ENCODE measurements around the gene APOB. TPM values are rescaled to one million over a fixed set of nuclear protein-coding genes. Genes with fewer than 3 reads are reported as not detected.

APOB gene
- total and polyA plus RNA-seq, 2 of the 13 experiments (the other 11 are each of a cell fraction or from before 2014, with no cell fraction given) = 1,569 to 2,515 TPM

DNA sequence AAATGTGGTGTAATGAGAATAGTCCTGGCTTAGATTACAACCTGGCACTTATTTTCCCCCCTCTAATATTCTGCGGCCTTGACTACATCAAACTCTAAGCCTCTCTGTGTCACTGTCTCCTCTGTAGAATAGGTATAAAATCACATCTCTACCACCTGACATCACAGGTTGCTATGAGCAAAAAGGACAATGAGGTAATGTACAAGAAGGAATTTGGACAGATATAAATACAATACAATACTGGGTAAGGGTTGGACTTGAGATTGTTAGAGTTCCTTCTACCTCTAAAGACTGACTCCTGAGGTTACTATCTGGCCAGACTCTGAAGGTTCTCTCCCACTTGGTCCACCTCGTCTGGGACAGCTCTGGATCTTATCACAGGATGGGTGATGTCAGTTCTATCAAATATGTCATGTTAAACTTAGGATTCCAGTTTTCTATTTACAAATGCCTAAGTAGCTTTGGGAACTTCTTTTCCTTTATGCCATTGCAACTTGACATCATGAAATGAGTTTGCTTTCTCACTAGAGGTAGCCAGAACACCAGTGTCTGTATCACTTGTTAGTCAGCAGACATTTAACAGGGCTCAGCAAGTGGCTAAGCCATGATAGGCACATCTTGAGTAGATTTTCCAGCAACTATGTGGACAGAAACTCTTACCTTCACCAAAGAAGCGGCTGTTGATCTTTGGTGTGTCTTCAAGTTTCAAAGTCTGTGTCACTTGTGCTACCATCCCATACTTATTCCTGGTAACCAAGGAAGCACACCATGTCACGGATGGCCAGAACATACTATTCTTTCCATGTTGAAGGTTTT is 9.5 kb downstream of the APOB start (continued):
- TF ChIP-seq ZNF749 (CRISPR knock-in tag; IDR thresholded peaks at IDR 0.05; ENCODE audit: borderline replicate concordance) (0 out of 2 replicates have a peak, but pooled peaks have one; percentile 64), ZNF816 (CRISPR knock-in tag; IDR thresholded peaks at IDR 0.05; ENCODE audit: borderline replicate concordance) (0 out of 2 replicates have a peak, but pooled peaks have one; percentile 75), ZNF564 (CRISPR knock-in tag; IDR thresholded peaks at IDR 0.05) (0 out of 2 replicates have a peak, but pooled peaks have one; percentile 12), ZNF562 (CRISPR knock-in tag; IDR thresholded peaks at IDR 0.05; ENCODE audit: borderline replicate concordance) (peak; percentile 60; the same call in 1 of the 2 replicates), POLR2G (IDR thresholded peaks at IDR 0.05; ENCODE audit: low read depth, low read length) (peak; percentile 61), GATAD1 (CRISPR knock-in tag; IDR thresholded peaks at IDR 0.05) (no peak), MIER3 (CRISPR knock-in tag; IDR thresholded peaks at IDR 0.05; ENCODE audit: borderline replicate concordance) (no peak), JUNB (CRISPR knock-in tag; IDR thresholded peaks at IDR 0.05; ENCODE audit: borderline replicate concordance) (peak; percentile 6; the same call in 1 of the 2 replicates), ZFP82 (CRISPR knock-in tag; IDR thresholded peaks at IDR 0.05; ENCODE audit: borderline replicate concordance) (0 out of 2 replicates have a peak, but pooled peaks have one; percentile 31), YY1 (IDR thresholded peaks at IDR 0.05; ENCODE audit: insufficient read depth, insufficient replicate concordance, low read depth, low read length) (peak; percentile 6), TBX2 (CRISPR knock-in tag; IDR thresholded peaks at IDR 0.05; ENCODE audit: borderline replicate concordance) (0 out of 2 replicates have a peak, but pooled peaks have one; percentile 15), HOXD1 (CRISPR knock-in tag; IDR thresholded peaks at IDR 0.05) (no peak), SIN3A (IDR thresholded peaks at IDR 0.05; ENCODE audit: borderline replicate concordance, low read depth, low read length) (no peak), ZSCAN21 (CRISPR knock-in tag; IDR thresholded peaks at IDR 0.05; ENCODE audit: borderline replicate concordance) (0 out of 2 replicates have a peak, but pooled peaks have one; percentile 22), ZC3H4 (CRISPR knock-in tag; IDR thresholded peaks at IDR 0.05; ENCODE audit: borderline replicate concordance) (0 out of 2 replicates have a peak, but pooled peaks have one; percentile 11), POLR2A (IDR thresholded peaks at IDR 0.05; ENCODE audit: insufficient read depth in 1 of 2, low read depth in 2 of 2, low read length in 2 of 2) (peak in 1 of 2 experiments; percentile 61; a peak in 2 of 4 replicates), HOXA3 (CRISPR knock-in tag; IDR thresholded peaks at IDR 0.05) (0 out of 2 replicates have a peak, but pooled peaks have one; percentile 10), MTF1 (CRISPR knock-in tag; IDR thresholded peaks at IDR 0.05) (peak; percentile 49; the same call in 1 of the 2 replicates), ZNF772 (CRISPR knock-in tag; IDR thresholded peaks at IDR 0.05) (0 out of 2 replicates have a peak, but pooled peaks have one; percentile 58), ZNF720 (CRISPR knock-in tag; IDR thresholded peaks at IDR 0.05) (no peak), MBD4 (IDR thresholded peaks at IDR 0.05; ENCODE audit: borderline replicate concordance, low read length) (peak; percentile 78; the same call in 1 of the 2 replicates), FOXC1 (CRISPR knock-in tag; IDR thresholded peaks at IDR 0.05; ENCODE audit: borderline replicate concordance) (no peak)
- TF ChIP-seq, protein P1, sequence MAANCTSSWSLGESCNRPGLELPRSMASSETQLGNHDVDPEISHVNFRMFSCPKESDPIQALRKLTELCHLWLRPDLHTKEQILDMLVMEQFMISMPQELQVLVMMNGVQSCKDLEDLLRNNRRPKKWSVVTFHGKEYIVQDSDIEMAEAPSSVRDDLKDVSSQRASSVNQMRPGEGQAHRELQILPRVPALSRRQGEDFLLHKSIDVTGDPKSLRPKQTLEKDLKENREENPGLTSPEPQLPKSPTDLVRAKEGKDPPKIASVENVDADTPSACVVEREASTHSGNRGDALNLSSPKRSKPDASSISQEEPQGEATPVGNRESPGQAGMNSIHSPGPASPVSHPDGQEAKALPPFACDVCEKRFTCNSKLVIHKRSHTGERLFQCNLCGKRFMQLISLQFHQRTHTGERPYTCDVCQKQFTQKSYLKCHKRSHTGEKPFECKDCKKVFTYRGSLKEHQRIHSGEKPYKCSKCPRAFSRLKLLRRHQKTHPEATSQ (CRISPR knock-in tag; IDR thresholded peaks at IDR 0.05; ENCODE audit: borderline replicate concordance) = peak; percentile 68; the same call in 1 of the 2 replicates
- TF ChIP-seq, protein P2, sequence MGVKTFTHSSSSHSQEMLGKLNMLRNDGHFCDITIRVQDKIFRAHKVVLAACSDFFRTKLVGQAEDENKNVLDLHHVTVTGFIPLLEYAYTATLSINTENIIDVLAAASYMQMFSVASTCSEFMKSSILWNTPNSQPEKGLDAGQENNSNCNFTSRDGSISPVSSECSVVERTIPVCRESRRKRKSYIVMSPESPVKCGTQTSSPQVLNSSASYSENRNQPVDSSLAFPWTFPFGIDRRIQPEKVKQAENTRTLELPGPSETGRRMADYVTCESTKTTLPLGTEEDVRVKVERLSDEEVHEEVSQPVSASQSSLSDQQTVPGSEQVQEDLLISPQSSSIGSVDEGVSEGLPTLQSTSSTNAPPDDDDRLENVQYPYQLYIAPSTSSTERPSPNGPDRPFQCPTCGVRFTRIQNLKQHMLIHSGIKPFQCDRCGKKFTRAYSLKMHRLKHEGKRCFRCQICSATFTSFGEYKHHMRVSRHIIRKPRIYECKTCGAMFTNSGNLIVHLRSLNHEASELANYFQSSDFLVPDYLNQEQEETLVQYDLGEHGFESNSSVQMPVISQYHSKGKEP (CRISPR knock-in tag; IDR thresholded peaks at IDR 0.05) = no peak
- TF ChIP-seq, protein P3, sequence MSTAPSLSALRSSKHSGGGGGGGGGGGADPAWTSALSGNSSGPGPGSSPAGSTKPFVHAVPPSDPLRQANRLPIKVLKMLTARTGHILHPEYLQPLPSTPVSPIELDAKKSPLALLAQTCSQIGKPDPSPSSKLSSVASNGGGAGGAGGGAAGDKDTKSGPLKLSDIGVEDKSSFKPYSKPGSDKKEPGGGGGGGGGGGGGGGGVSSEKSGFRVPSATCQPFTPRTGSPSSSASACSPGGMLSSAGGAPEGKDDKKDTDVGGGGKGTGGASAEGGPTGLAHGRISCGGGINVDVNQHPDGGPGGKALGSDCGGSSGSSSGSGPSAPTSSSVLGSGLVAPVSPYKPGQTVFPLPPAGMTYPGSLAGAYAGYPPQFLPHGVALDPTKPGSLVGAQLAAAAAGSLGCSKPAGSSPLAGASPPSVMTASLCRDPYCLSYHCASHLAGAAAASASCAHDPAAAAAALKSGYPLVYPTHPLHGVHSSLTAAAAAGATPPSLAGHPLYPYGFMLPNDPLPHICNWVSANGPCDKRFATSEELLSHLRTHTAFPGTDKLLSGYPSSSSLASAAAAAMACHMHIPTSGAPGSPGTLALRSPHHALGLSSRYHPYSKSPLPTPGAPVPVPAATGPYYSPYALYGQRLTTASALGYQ (CRISPR knock-in tag; IDR thresholded peaks at IDR 0.05) = no peak

Data from HepG2 (cell line).